Vagina (tissue), 2 donors: ENCODE results near the gene CCDC38. TPM values are rescaled to one million over a fixed set of nuclear protein-coding genes. Genes with fewer than 3 reads are reported as not detected.

Experiments
- DNase-seq, 2 donors: peaks; one replicate each; pipeline ENCODE4 v3.0.0-alpha.2; 2017; ENCODE audit errors: extremely low spot score in 2 of 2
- H3K27ac ChIP-seq: fragments of 200-600 bp; sonication (generic); one replicate; pipeline ENCODE4 v1.5.1; 2019
- H3K27me3 ChIP-seq: fragments of 200-600 bp; sonication (generic); one replicate; pipeline ENCODE4 v1.5.1; 2019
- H3K36me3 ChIP-seq, 2 donors: fragments of 200-600 bp; sonication (generic); one replicate each; pipeline ENCODE4 v1.5.1; 2017 to 2019
- H3K4me1 ChIP-seq: fragments of 200-600 bp; sonication (generic); one replicate; pipeline ENCODE4 v1.5.1; 2019
- H3K4me3 ChIP-seq, 2 donors: fragments of 200-600 bp; sonication (generic); 1 replicate in 1 of 2; 2 replicates in 1 of 2; pipeline ENCODE4 v1.5.1; 2016 to 2019
- H3K9me3 ChIP-seq: fragments of 200-600 bp; sonication (generic); one replicate; pipeline ENCODE4 v1.5.1; 2019
- POLR2A ChIP-seq, 2 donors: fragments of 450-650 bp; IDR thresholded peaks; one replicate each; pipeline ENCODE4 v1.6.1; 2017; ENCODE audit warnings: antibody characterized with exemption in 2 of 2, mild to moderate bottlenecking in 2 of 2, moderate library complexity in 2 of 2
- POLR2AphosphoS5 ChIP-seq, 2 donors: sonication (generic); formaldehyde crosslinking; IDR thresholded peaks; one replicate each; pipeline ENCODE4 v1.9.0; 2017; ENCODE audit warnings: antibody characterized with exemption in 2 of 2, mild to moderate bottlenecking in 2 of 2, low read depth in 1 of 2; ENCODE audit not compliant: insufficient read depth in 1 of 2
- intact Hi-C: fragments of 100-400 bp; cut with DNase I; formaldehyde crosslinking; loops from one replicate; pipeline ENCODE4 v1.15.1; 2023
- total RNA-seq: library from RNA; depleted of rRNA; stranded (reverse); fragments of >200 nt; gene quantifications from one replicate; pipeline ENCODE4 v1.2.3, GENCODE V29; 2016
- TF ChIP-seq, protein P1 (sequence below), 3 experiments: fragments of 450-650 bp in 2 of 3; fragments of 200-600 bp in 1 of 3; sonication (generic) in 1 of 3; IDR thresholded peaks; one replicate each; pipeline ENCODE4 v1.5.1; 2017 to 2019; ENCODE audit warnings: antibody characterized with exemption in 3 of 3, mild to moderate bottlenecking in 2 of 3, moderate library complexity in 2 of 3

Gene CCDC38
- total RNA-seq, 1 donor from 2014 or later, result not detected

DNA sequence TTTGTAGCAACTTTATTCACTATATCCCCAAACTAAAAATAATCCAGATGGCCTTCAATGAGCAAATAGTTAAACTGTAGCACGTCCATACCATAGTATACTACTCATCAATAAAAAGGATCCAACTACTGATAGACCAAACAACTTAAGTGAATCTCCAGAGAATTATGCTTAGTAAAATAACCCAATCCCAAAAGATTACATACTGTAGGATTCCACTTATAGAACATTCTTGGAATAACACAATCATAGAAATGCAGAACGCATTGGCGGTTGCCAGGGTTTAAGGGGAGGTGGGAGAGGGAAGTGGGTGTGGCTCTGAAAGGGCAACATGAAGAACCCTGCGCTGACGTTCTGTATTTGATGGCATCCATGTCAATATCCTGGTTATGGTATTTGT, 55.1 kb downstream of the CCDC38 start:
- Histone ChIP-seq H3K4me1 (no peaks in the 10 kb centered on the region), H3K27me3 (no peaks in the 10 kb centered on the region), H3K36me3 (no peaks in the 10 kb centered on the region), H3K4me3 (no peak overlapping the region), H3K9me3 (no peaks in the 10 kb centered on the region), H3K27ac (no peak overlapping the region)
- intact Hi-C loops, result no loop called here
- no peak for DNase-seq
- TF ChIP-seq, protein P1, sequence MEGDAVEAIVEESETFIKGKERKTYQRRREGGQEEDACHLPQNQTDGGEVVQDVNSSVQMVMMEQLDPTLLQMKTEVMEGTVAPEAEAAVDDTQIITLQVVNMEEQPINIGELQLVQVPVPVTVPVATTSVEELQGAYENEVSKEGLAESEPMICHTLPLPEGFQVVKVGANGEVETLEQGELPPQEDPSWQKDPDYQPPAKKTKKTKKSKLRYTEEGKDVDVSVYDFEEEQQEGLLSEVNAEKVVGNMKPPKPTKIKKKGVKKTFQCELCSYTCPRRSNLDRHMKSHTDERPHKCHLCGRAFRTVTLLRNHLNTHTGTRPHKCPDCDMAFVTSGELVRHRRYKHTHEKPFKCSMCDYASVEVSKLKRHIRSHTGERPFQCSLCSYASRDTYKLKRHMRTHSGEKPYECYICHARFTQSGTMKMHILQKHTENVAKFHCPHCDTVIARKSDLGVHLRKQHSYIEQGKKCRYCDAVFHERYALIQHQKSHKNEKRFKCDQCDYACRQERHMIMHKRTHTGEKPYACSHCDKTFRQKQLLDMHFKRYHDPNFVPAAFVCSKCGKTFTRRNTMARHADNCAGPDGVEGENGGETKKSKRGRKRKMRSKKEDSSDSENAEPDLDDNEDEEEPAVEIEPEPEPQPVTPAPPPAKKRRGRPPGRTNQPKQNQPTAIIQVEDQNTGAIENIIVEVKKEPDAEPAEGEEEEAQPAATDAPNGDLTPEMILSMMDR (IDR thresholded peaks at IDR 0.05), result no peak
- TF ChIP-seq POLR2A (IDR thresholded peaks at IDR 0.05), result no peak

GRCh38 chr12:95884998-95885397, 57.4 kb downstream of the CCDC38 start:
- H3K9me3 ChIP-seq, result no peaks in the 10 kb centered on the region
- H3K27ac ChIP-seq, result no peak overlapping the region
- H3K4me1 ChIP-seq, result no peaks in the 10 kb centered on the region
- TF ChIP-seq, protein P1 (IDR thresholded peaks at IDR 0.05), result no peak
- TF ChIP-seq POLR2A (IDR thresholded peaks at IDR 0.05) (no peak), POLR2AphosphoS5 (IDR thresholded peaks at IDR 0.05; ENCODE audit: insufficient read depth in 1 of 2, low read depth in 1 of 2) (peak in 1 of 2 donors; percentile 37)
- intact Hi-C loops, result no loop called here
- no peak overlapping the region for H3K4me3 ChIP-seq
- no peak for DNase-seq
- no peaks in the 10 kb centered on the region for H3K36me3 ChIP-seq
- no peaks in the 10 kb centered on the region for H3K27me3 ChIP-seq

GRCh38 chr12:95882873-95883272, 59.5 kb downstream of the CCDC38 start:
- TF ChIP-seq, protein P1 (IDR thresholded peaks at IDR 0.05), result no peak
- TF ChIP-seq POLR2A (IDR thresholded peaks at IDR 0.05) (no peak), POLR2AphosphoS5 (IDR thresholded peaks at IDR 0.05; ENCODE audit: insufficient read depth in 1 of 2, low read depth in 1 of 2) (no peak)
- Histone ChIP-seq H3K27me3 (no peaks in the 10 kb centered on the region), H3K36me3 (no peaks in the 10 kb centered on the region), H3K9me3 (no peaks in the 10 kb centered on the region), H3K4me3 (no peak overlapping the region), H3K4me1 (no peaks in the 10 kb centered on the region), H3K27ac (no peak overlapping the region)
- intact Hi-C loops, result no loop called here
- no peak for DNase-seq

DNA sequence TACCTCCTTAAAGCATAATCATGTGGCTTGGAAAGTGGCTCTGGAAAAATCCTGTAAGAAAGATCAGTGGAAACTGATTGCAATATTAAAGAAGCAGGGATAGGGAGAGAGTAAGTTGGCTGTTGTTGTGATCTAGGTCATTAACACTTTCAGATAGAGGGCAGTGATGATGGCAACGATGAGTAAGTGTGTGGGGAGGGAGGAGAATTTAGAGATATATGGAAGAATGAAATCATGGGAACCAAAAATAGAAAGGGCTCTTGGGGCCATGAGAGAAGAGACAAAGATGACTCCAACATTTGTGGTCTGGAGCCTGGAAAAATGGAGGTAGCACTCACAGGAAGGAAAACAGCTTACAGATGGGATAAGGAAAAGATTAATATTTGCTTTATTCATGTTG, 60.3 kb downstream of the CCDC38 start:
- no peak for DNase-seq
- H3K36me3 ChIP-seq, result no peaks in the 10 kb centered on the region
- H3K9me3 ChIP-seq, result no peaks in the 10 kb centered on the region
- intact Hi-C loops, result no loop called here
- no peaks in the 10 kb centered on the region for H3K27me3 ChIP-seq
- TF ChIP-seq, protein P1 (IDR thresholded peaks at IDR 0.05), result no peak
- TF ChIP-seq POLR2AphosphoS5 (IDR thresholded peaks at IDR 0.05; ENCODE audit: insufficient read depth in 1 of 2, low read depth in 1 of 2) (no peak), POLR2A (IDR thresholded peaks at IDR 0.05) (no peak)
- no peak overlapping the region for H3K4me3 ChIP-seq
- no peaks in the 10 kb centered on the region for H3K4me1 ChIP-seq
- H3K27ac ChIP-seq, result no peak overlapping the region

DNA sequence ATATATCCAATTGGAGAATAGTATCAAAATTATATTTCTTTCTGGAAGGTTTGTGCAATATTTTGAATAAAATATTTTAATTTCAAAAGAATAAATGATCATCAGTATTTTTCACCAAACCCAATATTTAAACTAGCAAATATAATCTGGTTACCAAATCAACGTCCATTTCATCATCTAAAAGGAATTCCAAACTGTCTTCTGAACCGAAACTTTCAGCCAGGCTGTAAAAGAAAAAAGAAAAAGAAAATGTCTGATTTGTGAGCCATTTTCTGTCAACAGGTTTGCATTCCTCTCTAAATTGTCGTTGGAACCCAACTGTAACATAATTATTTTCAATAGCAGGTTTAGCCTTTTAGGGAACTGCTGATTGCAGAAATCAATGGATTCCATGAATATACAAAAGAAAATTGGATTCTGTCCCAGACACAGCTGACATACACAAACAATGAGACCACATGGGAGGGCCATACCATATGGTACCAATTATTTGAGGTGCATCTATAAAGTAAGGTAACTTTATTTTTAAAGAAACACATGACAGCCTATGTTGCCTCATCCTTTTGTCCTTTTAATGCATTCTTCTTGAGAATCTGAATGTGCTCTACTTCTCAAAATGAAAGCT, 61.0 kb downstream of the CCDC38 start:
- no peaks in the 10 kb centered on the region for H3K4me1 ChIP-seq
- no peak overlapping the region for H3K27ac ChIP-seq
- H3K36me3 ChIP-seq, result no peaks in the 10 kb centered on the region
- no peak overlapping the region for H3K4me3 ChIP-seq
- no peaks in the 10 kb centered on the region for H3K27me3 ChIP-seq
- intact Hi-C loops, result no loop called here
- no peak for DNase-seq
- no peak for TF ChIP-seq POLR2A (IDR thresholded peaks at IDR 0.05)
- TF ChIP-seq, protein P1 (IDR thresholded peaks at IDR 0.05), result no peak
- TF ChIP-seq POLR2AphosphoS5 (IDR thresholded peaks at IDR 0.05; ENCODE audit: insufficient read depth in 1 of 2, low read depth in 1 of 2), result no peak
- no peaks in the 10 kb centered on the region for H3K9me3 ChIP-seq
